Endothelial cell of umbilical vein (primary cell): Measurements from ENCODE around the gene KAZN. TPM values are rescaled to one million over a fixed set of nuclear protein-coding genes. Genes with fewer than 3 reads are reported as not detected.

Experiments
- BruUV-seq: library from RNA; stranded (reverse); fragments of 400-500 nt; replicated peaks from 2 replicates; lab custom pipeline; 2021; lab: Mats Ljungman, UMichigan
- CTCF ChIA-PET: fragments of 300-600, 350-600 bp; sonication (Branson Sonifier 250); formaldehyde crosslinking; loops from one replicate; lab custom pipeline; 2021; ENCODE audit warnings: antibody characterized with exemption, inconsistent platforms; lab: Charles Lee
- POLR2A ChIA-PET: fragments of 300-600, 350-600 bp; sonication (Branson Sonifier 250); formaldehyde crosslinking; loops from one replicate; lab custom pipeline; 2021; ENCODE audit warnings: antibody characterized with exemption, inconsistent platforms; lab: Charles Lee
- DNase-seq: peaks from one replicate; pipeline ENCODE4 v3.0.0-alpha.2; 2011; ENCODE audit warnings: low read depth, low spot score
- FAIRE-seq: peaks from 2 replicates; lab custom pipeline; 2011; peaks lifted over from hg19 to GRCh38; lab: Jason Lieb, UNC
- H2AFZ ChIP-seq: 2 replicates; pipeline ENCODE4 v1.6.0; 2012; ENCODE audit warnings: low read depth, low read length, control low read depth, inconsistent platforms
- H3K27ac ChIP-seq: 2 replicates; pipeline ENCODE4 v1.5.1; 2011; ENCODE audit warnings: low read depth, mild to moderate bottlenecking, control low read depth, low read length, moderate library complexity; ENCODE audit not compliant: insufficient read depth
- H3K27me3 ChIP-seq, 2 experiments: 2 replicates each; pipeline versions ENCODE4 v1.6.0 to v1.6.1; 2011; ENCODE audit warnings: low read length in 2 of 2, mixed read lengths in 1 of 2; ENCODE audit not compliant: control insufficient read depth in 2 of 2, insufficient read depth in 2 of 2
- H3K36me3 ChIP-seq, 2 experiments: 2 replicates in 1 of 2; 3 replicates in 1 of 2; pipeline ENCODE4 v1.5.1; 2011; ENCODE audit warnings: low read length in 2 of 2, mild to moderate bottlenecking in 1 of 2, moderate library complexity in 1 of 2; ENCODE audit not compliant: control insufficient read depth in 2 of 2, insufficient read depth in 2 of 2; ENCODE audit errors: extremely low read depth in 1 of 2
- H3K4me1 ChIP-seq: 3 replicates; pipeline ENCODE4 v1.5.1; 2011; ENCODE audit warnings: mild to moderate bottlenecking, low read length; ENCODE audit not compliant: control insufficient read depth, insufficient read depth; ENCODE audit errors: extremely low read depth
- H3K4me2 ChIP-seq: 2 replicates; pipeline ENCODE4 v1.6.1; 2011; ENCODE audit warnings: low read length, control low read depth, mixed read lengths; ENCODE audit not compliant: insufficient read depth
- H3K4me3 ChIP-seq, 3 experiments: fragments of 200-600 bp in 1 of 3; sonication (generic), shearing (Covaris generic) in 1 of 3; replicated peaks in 1 of 3; 2 replicates each; pipeline ENCODE4 v1.5.1; 2011 to 2016; ENCODE audit warnings: control low read depth in 3 of 3, low read length in 3 of 3, mild to moderate bottlenecking in 2 of 3, inconsistent platforms in 1 of 3, low read depth in 1 of 3, moderate library complexity in 1 of 3; ENCODE audit not compliant: insufficient read depth in 1 of 3
- H3K79me2 ChIP-seq: 2 replicates; pipeline ENCODE4 v1.6.0; 2012; ENCODE audit warnings: low read length, inconsistent platforms; ENCODE audit not compliant: control insufficient read depth, insufficient read depth
- H3K9ac ChIP-seq: replicated peaks from 2 replicates; pipeline ENCODE3; 2011; ENCODE audit warnings: low read length, control low read depth; ENCODE audit not compliant: insufficient read depth; ENCODE audit errors: extremely low read depth
- H3K9me1 ChIP-seq: replicated peaks from 3 replicates; pipeline ENCODE4 v1.6.0; 2011; ENCODE audit warnings: mild to moderate bottlenecking, low read length; ENCODE audit not compliant: control insufficient read depth, insufficient read depth; ENCODE audit errors: extremely low read depth
- H3K9me3 ChIP-seq: replicated peaks from 2 replicates; pipeline ENCODE4 v1.5.1; 2012; ENCODE audit warnings: low read length, inconsistent platforms; ENCODE audit not compliant: control insufficient read depth, insufficient read depth
- H4K20me1 ChIP-seq: replicated peaks from 2 replicates; pipeline ENCODE3; 2011; ENCODE audit warnings: mild to moderate bottlenecking, low read length; ENCODE audit not compliant: control insufficient read depth, insufficient read depth; ENCODE audit errors: extremely low read depth
- EZH2 ChIP-seq: IDR thresholded peaks from 2 replicates; pipeline ENCODE4 v1.6.1; 2012; ENCODE audit warnings: borderline replicate concordance, low read depth, mild to moderate bottlenecking, moderate library complexity, low read length, inconsistent platforms; ENCODE audit not compliant: severe bottlenecking
- FOS ChIP-seq: IDR thresholded peaks from 2 replicates; pipeline ENCODE4 v1.6.1; 2011; ENCODE audit warnings: mild to moderate bottlenecking, low read length, moderate library complexity, borderline replicate concordance; ENCODE audit not compliant: insufficient read depth
- GATA2 ChIP-seq: IDR thresholded peaks from 2 replicates; pipeline ENCODE4 v1.7.0; 2011; ENCODE audit warnings: low read depth, mild to moderate bottlenecking, moderate library complexity, mixed read lengths, low read length; ENCODE audit not compliant: insufficient read length, insufficient read depth
- JUN ChIP-seq: IDR thresholded peaks from 2 replicates; pipeline ENCODE4 v1.6.1; 2011; ENCODE audit warnings: borderline replicate concordance, low read depth; ENCODE audit not compliant: insufficient read length, insufficient read depth
- MYC ChIP-seq: IDR thresholded peaks from one replicate; pipeline ENCODE4 v1.6.1; 2011; ENCODE audit warnings: mild to moderate bottlenecking, low read depth, low read length
- POLR2A ChIP-seq: IDR thresholded peaks from 2 replicates; pipeline ENCODE4 v1.6.1; 2012; ENCODE audit warnings: low read depth, mild to moderate bottlenecking, control low read depth, low read length
- POLR2AphosphoS5 ChIP-seq: IDR thresholded peaks from 2 replicates; pipeline ENCODE4 v1.6.1; 2012; ENCODE audit warnings: low read depth, mild to moderate bottlenecking, control low read depth, low read length, moderate library complexity; ENCODE audit not compliant: insufficient read depth
- dilution Hi-C: fragments of 300-500 bp; cut with MboI; formaldehyde crosslinking; loops from one replicate; pipeline ENCODE4 v1.15.0; 2019; ENCODE audit warnings: low sequenced_read_pairs; ENCODE audit not compliant: extremely low pct_ligation_motif_present
- intact Hi-C: fragments of 100-400 bp; cut with micrococcal nuclease; formaldehyde crosslinking; loops from one replicate; pipeline ENCODE4 v1.10.0; 2022
- polyA plus RNA-seq, 4 experiments: library from polyadenylated mRNA; depleted of rRNA in 3 of 4; stranded (reverse) in 3 of 4; unstranded in 1 of 4; fragments of >200 nt; gene quantifications; 2 replicates each; pipeline versions ENCODE4 v1.2.1 to v1.2.3, GENCODE V29; 2011 to 2012; ENCODE audit warnings: missing spikeins in 1 of 4
- total RNA-seq: library from RNA; stranded (reverse); gene quantifications from 2 replicates; pipeline ENCODE4 v1.2.3, GENCODE V29; 2021
- TF ChIP-seq, protein P1 (sequence below): IDR thresholded peaks from 2 replicates; pipeline ENCODE4 v1.6.1; 2011; ENCODE audit not compliant: insufficient read depth, insufficient read length
- TF ChIP-seq, protein P2 (sequence below), 2 donors: IDR thresholded peaks; 1 replicate in 1 of 2; 2 replicates in 1 of 2; pipeline ENCODE4 v1.5.1; 2011; ENCODE audit warnings: low read length in 2 of 2, mild to moderate bottlenecking in 2 of 2, moderate library complexity in 2 of 2, control low read depth in 1 of 2, inconsistent platforms in 1 of 2, low read depth in 1 of 2; ENCODE audit not compliant: insufficient read depth in 1 of 2; ENCODE audit errors: extremely low read depth in 1 of 2

The KAZN gene
- total and polyA plus RNA-seq, 2 donors (not counting 3 experiments of a cell fraction or from before 2014, with no cell fraction given), result 1.6 to 5.8 TPM

DNA sequence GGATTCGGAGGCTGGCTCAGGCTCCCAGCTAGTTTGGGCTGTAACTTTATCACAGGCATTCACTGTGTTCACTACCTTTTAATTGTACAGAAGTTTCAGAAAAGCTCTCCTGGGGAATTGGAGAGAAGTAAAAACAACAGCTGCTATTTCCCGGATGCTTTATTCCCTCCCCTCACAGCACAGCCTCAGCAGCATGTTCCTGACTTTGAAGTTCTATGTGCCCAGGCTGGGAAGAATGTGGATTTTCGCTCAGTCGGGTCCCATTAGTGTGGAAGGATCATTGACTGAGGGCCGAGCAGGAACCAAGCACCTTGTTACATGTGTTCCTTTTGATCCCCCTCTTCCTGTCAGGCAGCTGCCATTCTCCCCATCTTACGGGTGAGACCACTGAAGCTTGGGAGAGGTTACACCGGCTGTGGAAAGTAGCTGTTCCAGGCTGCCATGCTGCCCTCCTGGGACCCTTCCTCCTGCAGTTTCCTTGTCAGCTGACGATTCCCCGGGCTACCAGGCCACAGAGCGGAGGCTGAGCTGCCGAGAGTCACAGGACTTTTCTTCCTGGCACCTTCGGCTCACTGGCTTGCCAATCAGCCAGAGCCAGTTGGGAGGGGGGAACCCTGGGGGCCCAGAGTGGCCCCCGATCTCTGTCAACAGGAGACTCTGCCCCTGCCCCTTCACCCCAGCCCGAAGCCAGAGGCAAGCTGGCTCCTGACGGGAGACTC, 331.9 kb downstream of the KAZN start:
- Histone ChIP-seq H3K4me3 (no peak overlapping the region), H4K20me1 (no peaks in the 10 kb centered on the region), H3K4me1 (no peaks in the 10 kb centered on the region), H3K9me1 (no peaks in the 10 kb centered on the region), H3K27me3 (peaks cover 5 to 11% of the 10 kb centered on the region in 2 experiments), H3K79me2 (no peaks in the 10 kb centered on the region), H3K4me2 (no peak overlapping the region), H3K36me3 (no peaks in the 10 kb centered on the region), H3K9me3 (no peaks in the 10 kb centered on the region), H3K27ac (no peak overlapping the region), H3K9ac (no peak overlapping the region), H2AFZ (no peak overlapping the region)
- dilution Hi-C loops, result no loop called here
- no TSS peak for BruUV-seq
- TF ChIP-seq FOS (no peak), MYC (no peak), POLR2A (no peak), POLR2AphosphoS5 (no peak), JUN (no peak), GATA2 (no peak), EZH2 (no peak)
- TF ChIP-seq, protein P1, sequence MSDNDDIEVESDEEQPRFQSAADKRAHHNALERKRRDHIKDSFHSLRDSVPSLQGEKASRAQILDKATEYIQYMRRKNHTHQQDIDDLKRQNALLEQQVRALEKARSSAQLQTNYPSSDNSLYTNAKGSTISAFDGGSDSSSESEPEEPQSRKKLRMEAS, result no peak
- TF ChIP-seq, protein P2, sequence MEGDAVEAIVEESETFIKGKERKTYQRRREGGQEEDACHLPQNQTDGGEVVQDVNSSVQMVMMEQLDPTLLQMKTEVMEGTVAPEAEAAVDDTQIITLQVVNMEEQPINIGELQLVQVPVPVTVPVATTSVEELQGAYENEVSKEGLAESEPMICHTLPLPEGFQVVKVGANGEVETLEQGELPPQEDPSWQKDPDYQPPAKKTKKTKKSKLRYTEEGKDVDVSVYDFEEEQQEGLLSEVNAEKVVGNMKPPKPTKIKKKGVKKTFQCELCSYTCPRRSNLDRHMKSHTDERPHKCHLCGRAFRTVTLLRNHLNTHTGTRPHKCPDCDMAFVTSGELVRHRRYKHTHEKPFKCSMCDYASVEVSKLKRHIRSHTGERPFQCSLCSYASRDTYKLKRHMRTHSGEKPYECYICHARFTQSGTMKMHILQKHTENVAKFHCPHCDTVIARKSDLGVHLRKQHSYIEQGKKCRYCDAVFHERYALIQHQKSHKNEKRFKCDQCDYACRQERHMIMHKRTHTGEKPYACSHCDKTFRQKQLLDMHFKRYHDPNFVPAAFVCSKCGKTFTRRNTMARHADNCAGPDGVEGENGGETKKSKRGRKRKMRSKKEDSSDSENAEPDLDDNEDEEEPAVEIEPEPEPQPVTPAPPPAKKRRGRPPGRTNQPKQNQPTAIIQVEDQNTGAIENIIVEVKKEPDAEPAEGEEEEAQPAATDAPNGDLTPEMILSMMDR (IDR thresholded peaks at IDR 0.05; ENCODE audit: extremely low read depth in 1 of 2, insufficient read depth in 1 of 2, low read depth in 1 of 2, low read length in 2 of 2), result no peak
- ChIA-PET CTCF (interaction anchor here (1.0 to 1.4 kb wide), 2 partner anchors 9 to 24 kb away, joined by 3 read pairs; no protein-coding TSS in a partner anchor), POLR2A (no interaction called here)
- intact Hi-C loops, result no loop called here
- DNase-seq (no peak), FAIRE-seq (no peak)
